ENCODE measurements around the gene ALG12.

ALG12 gene

GRCh38 chr22:49917974-49918910, at the start of gene ALG12, which contains the start of gene CRELD2:
Gene ALG12, minus strand, starts transcription at chr22:49918438. Its CDS starts 4,673 bp downstream, at chr22:49913765.
Gene CRELD2, plus strand, starts transcription at chr22:49918634. Its CDS starts 136 bp downstream, at chr22:49918770.
- peak; percentile 98 for DNase-seq

- DNase-seq: peak; percentile 8
These were observed 49.5 kb upstream of the ALG12 start for GRCh38 chr22:49967706-49968208.

- DNase-seq: peak; percentile 19
These were observed 48.8 kb upstream of the ALG12 start for GRCh38 chr22:49966774-49967705.

GRCh38 chr22:49966041-49966773, 48.0 kb upstream of the ALG12 start:
- DNase-seq: peak; percentile 11

GRCh38 chr22:49965091-49966040, 47.1 kb upstream of the ALG12 start:
- peak; percentile 7 for DNase-seq

GRCh38 chr22:49964136-49965090, 46.2 kb upstream of the ALG12 start:
- peak; percentile 5 for DNase-seq

- DNase-seq: no peak
These were observed 45.4 kb upstream of the ALG12 start for GRCh38 chr22:49963647-49964026.

- no peak for DNase-seq
These were observed 44.8 kb upstream of the ALG12 start for GRCh38 chr22:49962751-49963646.

GRCh38 chr22:49962012-49962750, 43.9 kb upstream of the ALG12 start:
- peak; percentile 90 for DNase-seq

- DNase-seq: no peak
These were observed 43.4 kb upstream of the ALG12 start for GRCh38 chr22:49961601-49962011.

- DNase-seq: peak; percentile 47
These were observed 42.9 kb upstream of the ALG12 start for GRCh38 chr22:49961005-49961600.

GRCh38 chr22:49960159-49961004, 42.1 kb upstream of the ALG12 start, which contains the start of gene PIM3:
Gene PIM3, plus strand, starts transcription at chr22:49960772. Its CDS starts 176 bp downstream, at chr22:49960948.
- peak; percentile 92 for DNase-seq

- no peak for DNase-seq
These were observed 41.5 kb upstream of the ALG12 start for GRCh38 chr22:49959782-49960158.

- no peak for DNase-seq
These were observed 40.9 kb upstream of the ALG12 start for GRCh38 chr22:49958931-49959781.

GRCh38 chr22:49958366-49958921, 40.2 kb upstream of the ALG12 start:
- no peak for DNase-seq

All from stimulated activated CD4-positive, alpha-beta T cell treated with anti-CD3 and anti-CD28 coated beads, Interleukin-4, amount 100 ng/mL, for 24 hours (primary cell).